ENCODE measurements around the gene MPPE1. TPM values are rescaled to one million over a fixed set of nuclear protein-coding genes. Genes with fewer than 3 reads are reported as not detected.
"Not testable (repeated sequence)": the region's sequence is repeated elsewhere in the genome, so short reads cannot be mapped to it uniquely, and the experiment has no call there.

The MPPE1 gene
- total and polyA plus RNA-seq, 2 donors from 2014 or later: 48.1 to 71.8 TPM

GRCh38 chr18:11901826-11902438 lies 6.2 kb downstream of the MPPE1 start:
- no peak for DNase-seq

DNA sequence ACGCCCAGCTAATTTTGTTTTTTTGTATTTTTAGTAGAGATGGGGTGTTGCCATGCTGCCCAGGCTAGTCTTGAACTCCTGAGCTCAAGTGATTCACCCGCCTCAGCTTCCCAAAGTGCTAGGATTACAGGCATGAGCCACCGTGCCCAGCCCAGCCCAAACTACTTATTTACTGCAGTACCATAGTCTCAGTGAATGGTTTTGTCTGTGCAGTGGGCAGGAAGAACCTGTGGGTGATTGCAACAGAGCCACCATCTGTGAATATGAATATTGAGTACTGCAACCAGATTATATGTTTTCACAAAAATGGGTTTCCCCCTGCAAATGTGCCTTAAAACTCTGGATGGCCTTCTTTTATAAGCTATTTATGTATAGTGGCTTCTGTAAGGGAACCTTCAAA lies 9.1 kb downstream of the MPPE1 start:
- Histone ChIP-seq H3K4me1 (ENCODE audit: control insufficient read depth in 2 of 3, insufficient read depth in 2 of 3, low read depth in 1 of 3, low read length in 3 of 3) (no peaks in the 10 kb centered on the region), H3K9me3 (ENCODE audit: control insufficient read depth in 2 of 3, insufficient read depth in 1 of 3, low read length in 3 of 3) (no peaks in the 10 kb centered on the region), H3K27ac (ENCODE audit: low read depth in 2 of 2, low read length in 2 of 2) (no peak overlapping the region), H3K9ac (ENCODE audit: low read length in 3 of 3) (no peak overlapping the region), H3K4me3 (ENCODE audit: low read length in 3 of 3) (no peak overlapping the region), H3K27me3 (ENCODE audit: control insufficient read depth, insufficient read depth, low read length) (no peaks in the 10 kb centered on the region), H3K36me3 (ENCODE audit: control insufficient read depth in 2 of 3, insufficient read depth in 3 of 3, low read length in 3 of 3) (peaks cover 0 to 7% (median 4%) of the 10 kb centered on the region in 3 donors)
- FAIRE-seq: no peak
- intact Hi-C loops (cut with DNase I): no loop called here
- TF ChIP-seq, protein P1, sequence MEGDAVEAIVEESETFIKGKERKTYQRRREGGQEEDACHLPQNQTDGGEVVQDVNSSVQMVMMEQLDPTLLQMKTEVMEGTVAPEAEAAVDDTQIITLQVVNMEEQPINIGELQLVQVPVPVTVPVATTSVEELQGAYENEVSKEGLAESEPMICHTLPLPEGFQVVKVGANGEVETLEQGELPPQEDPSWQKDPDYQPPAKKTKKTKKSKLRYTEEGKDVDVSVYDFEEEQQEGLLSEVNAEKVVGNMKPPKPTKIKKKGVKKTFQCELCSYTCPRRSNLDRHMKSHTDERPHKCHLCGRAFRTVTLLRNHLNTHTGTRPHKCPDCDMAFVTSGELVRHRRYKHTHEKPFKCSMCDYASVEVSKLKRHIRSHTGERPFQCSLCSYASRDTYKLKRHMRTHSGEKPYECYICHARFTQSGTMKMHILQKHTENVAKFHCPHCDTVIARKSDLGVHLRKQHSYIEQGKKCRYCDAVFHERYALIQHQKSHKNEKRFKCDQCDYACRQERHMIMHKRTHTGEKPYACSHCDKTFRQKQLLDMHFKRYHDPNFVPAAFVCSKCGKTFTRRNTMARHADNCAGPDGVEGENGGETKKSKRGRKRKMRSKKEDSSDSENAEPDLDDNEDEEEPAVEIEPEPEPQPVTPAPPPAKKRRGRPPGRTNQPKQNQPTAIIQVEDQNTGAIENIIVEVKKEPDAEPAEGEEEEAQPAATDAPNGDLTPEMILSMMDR (IDR thresholded peaks at IDR 0.05; ENCODE audit: borderline replicate concordance, extremely low read depth, insufficient read depth): no peak
- DNase-seq: no peak

More at GRCh38 chr18:11901826-11902438, 6.2 kb downstream of the MPPE1 start:
- Histone ChIP-seq H3K27ac (ENCODE audit: low read depth in 2 of 2, low read length in 2 of 2) (no peak overlapping the region), H3K36me3 (ENCODE audit: control insufficient read depth in 2 of 3, insufficient read depth in 3 of 3, low read length in 3 of 3) (peaks cover 0 to 7% (median 4%) of the 10 kb centered on the region in 3 donors), H3K9ac (ENCODE audit: low read length in 3 of 3) (no peak overlapping the region), H3K9me3 (ENCODE audit: control insufficient read depth in 2 of 3, insufficient read depth in 1 of 3, low read length in 3 of 3) (no peaks in the 10 kb centered on the region), H3K4me3 (ENCODE audit: low read length in 3 of 3) (no peak overlapping the region), H3K27me3 (ENCODE audit: control insufficient read depth, insufficient read depth, low read length) (no peaks in the 10 kb centered on the region), H3K4me1 (ENCODE audit: control insufficient read depth in 2 of 3, insufficient read depth in 2 of 3, low read depth in 1 of 3, low read length in 3 of 3) (peaks cover under 1 to 7% (median 6%) of the 10 kb centered on the region in 3 donors)
- intact Hi-C loops (cut with DNase I): no loop called here
- no peak for FAIRE-seq
- TF ChIP-seq, protein P1 (IDR thresholded peaks at IDR 0.05; ENCODE audit: borderline replicate concordance, extremely low read depth, insufficient read depth): no peak

DNA sequence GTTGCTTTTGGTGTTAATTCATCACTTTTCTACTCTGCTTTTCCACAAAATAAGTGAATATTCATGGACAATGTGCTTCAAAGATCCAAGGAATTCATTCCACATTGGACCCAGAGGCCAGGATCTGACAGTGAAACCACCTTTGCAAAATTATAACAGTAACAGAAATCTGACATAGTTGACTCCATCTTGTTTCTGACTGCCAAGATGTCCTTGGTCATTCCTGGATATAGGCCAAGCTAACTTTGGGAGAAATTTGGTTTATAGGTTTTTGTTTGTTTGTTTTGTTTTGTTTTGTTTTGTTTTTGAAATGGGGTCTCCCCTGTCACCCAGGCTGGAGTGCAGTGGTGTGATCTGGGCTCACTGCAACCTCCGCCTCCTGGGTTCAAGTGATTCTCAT lies 10.3 kb downstream of the MPPE1 start:
- H3K4me3 ChIP-seq (ENCODE audit: low read length in 3 of 3): no peak overlapping the region
- no peaks in the 10 kb centered on the region for H3K4me1 ChIP-seq (ENCODE audit: control insufficient read depth in 2 of 3, insufficient read depth in 2 of 3, low read depth in 1 of 3, low read length in 3 of 3)
- H3K9ac ChIP-seq (ENCODE audit: low read length in 3 of 3): no peak overlapping the region
- peaks cover 0 to 7% (median under 1%) of the 10 kb centered on the region in 3 donors for H3K36me3 ChIP-seq (ENCODE audit: control insufficient read depth in 2 of 3, insufficient read depth in 3 of 3, low read length in 3 of 3)
- TF ChIP-seq, protein P1 (IDR thresholded peaks at IDR 0.05; ENCODE audit: borderline replicate concordance, extremely low read depth, insufficient read depth): no peak
- H3K27me3 ChIP-seq (ENCODE audit: control insufficient read depth, insufficient read depth, low read length): no peaks in the 10 kb centered on the region
- H3K9me3 ChIP-seq (ENCODE audit: control insufficient read depth in 2 of 3, insufficient read depth in 1 of 3, low read length in 3 of 3): no peaks in the 10 kb centered on the region
- no peak for FAIRE-seq
- intact Hi-C loops (cut with DNase I): no loop called here
- H3K27ac ChIP-seq (ENCODE audit: low read depth in 2 of 2, low read length in 2 of 2): no peak overlapping the region
- no peak for DNase-seq

DNA sequence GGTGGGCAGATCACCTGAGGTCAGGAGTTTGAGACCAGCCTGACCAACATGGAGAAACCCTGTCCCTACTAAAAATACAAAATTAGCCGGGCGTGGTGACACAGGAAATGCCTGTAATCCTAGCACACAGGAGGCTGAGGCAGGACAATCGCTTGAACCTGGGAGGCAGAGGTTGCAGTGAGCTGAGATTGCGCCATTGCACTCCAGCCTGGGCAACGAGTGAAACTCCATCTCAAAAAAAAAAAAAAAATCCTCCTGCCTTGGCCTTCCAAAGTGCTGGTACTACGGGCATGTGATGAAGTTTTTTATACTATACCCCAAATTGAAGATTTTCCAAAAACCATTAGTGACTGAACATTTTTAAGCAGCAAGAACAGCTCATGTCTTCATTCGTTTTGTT lies 15.7 kb downstream of the MPPE1 start:
- H3K36me3 ChIP-seq (ENCODE audit: control insufficient read depth in 2 of 3, insufficient read depth in 3 of 3, low read length in 3 of 3): peaks cover 0 to 21% (median 4%) of the 10 kb centered on the region in 3 donors
- H3K9me3 ChIP-seq (ENCODE audit: control insufficient read depth in 2 of 3, insufficient read depth in 1 of 3, low read length in 3 of 3); FAIRE-seq; H3K9ac ChIP-seq (ENCODE audit: low read length in 3 of 3); intact Hi-C loops (cut with DNase I); DNase-seq; H3K4me1 ChIP-seq (ENCODE audit: control insufficient read depth in 2 of 3, insufficient read depth in 2 of 3, low read depth in 1 of 3, low read length in 3 of 3); H3K27ac ChIP-seq (ENCODE audit: low read depth in 2 of 2, low read length in 2 of 2); H3K27me3 ChIP-seq (ENCODE audit: control insufficient read depth, insufficient read depth, low read length); H3K4me3 ChIP-seq (ENCODE audit: low read length in 3 of 3): not testable (repeated sequence)
